Activated T-cell treated with anti-CD3 and anti-CD28 coated beads, Interleukin-2, amount 50 U/mL, for 24 hours (primary cell): ENCODE measurements around the gene CBX1.

Experiments used
- DNase-seq: peaks from one replicate; pipeline ENCODE4 v3.0.0-alpha.2; 2020
- H3K27ac Mint-ChIP-seq: 2 replicates; pipeline ENCODE4 v1.8.0; 2020; ENCODE audit warnings: mild to moderate bottlenecking, mixed read lengths
- H3K27me3 Mint-ChIP-seq: 2 replicates; pipeline ENCODE4 v1.8.0; 2020; ENCODE audit warnings: mixed read lengths
- H3K36me3 Mint-ChIP-seq: 2 replicates; pipeline ENCODE4 v1.8.0; 2020; ENCODE audit warnings: low read depth, mixed read lengths
- H3K4me1 Mint-ChIP-seq: 2 replicates; pipeline ENCODE4 v1.8.0; 2020; ENCODE audit warnings: low read depth, mixed read lengths
- H3K4me3 Mint-ChIP-seq: 2 replicates; pipeline ENCODE4 v1.8.0; 2020; ENCODE audit warnings: mild to moderate bottlenecking, moderate library complexity, mixed read lengths
- H3K9me3 Mint-ChIP-seq: 2 replicates; pipeline ENCODE4 v1.8.0; 2020; ENCODE audit warnings: mixed read lengths

The CBX1 gene

GRCh38 chr17:48024149-48025039 lies 76.9 kb downstream of the CBX1 start:
- H3K27ac Mint-ChIP-seq: peak overlapping the region; percentile 56
- no peaks in the 10 kb centered on the region for H3K36me3 Mint-ChIP-seq
- peaks cover 57% of the 10 kb centered on the region for H3K27me3 Mint-ChIP-seq
- peaks cover 32% of the 10 kb centered on the region for H3K4me1 Mint-ChIP-seq
- peak; percentile 64 for DNase-seq
- peak overlapping the region; percentile 79 for H3K4me3 Mint-ChIP-seq
- H3K9me3 Mint-ChIP-seq: no peaks in the 10 kb centered on the region

- Mint-ChIP-seq H3K36me3 (no peaks in the 10 kb centered on the region), H3K27ac (no peak overlapping the region), H3K27me3 (peaks cover 59% of the 10 kb centered on the region), H3K4me1 (peaks cover 32% of the 10 kb centered on the region), H3K4me3 (peak overlapping the region; percentile 73), H3K9me3 (no peaks in the 10 kb centered on the region)
- peak; percentile 67 for DNase-seq
Observed at GRCh38 chr17:48023400-48024148, 77.7 kb downstream of the CBX1 start.

- DNase-seq: no peak
- peaks cover 32% of the 10 kb centered on the region for H3K4me1 Mint-ChIP-seq
- peaks cover 59% of the 10 kb centered on the region for H3K27me3 Mint-ChIP-seq
- H3K36me3 Mint-ChIP-seq: no peaks in the 10 kb centered on the region
- H3K9me3 Mint-ChIP-seq: no peaks in the 10 kb centered on the region
- no peak overlapping the region for H3K4me3 Mint-ChIP-seq
- H3K27ac Mint-ChIP-seq: no peak overlapping the region
Observed at GRCh38 chr17:48022901-48023300, 78.4 kb downstream of the CBX1 start.

GRCh38 chr17:48021934-48022333 lies 79.3 kb downstream of the CBX1 start:
- H3K4me3 Mint-ChIP-seq: no peak overlapping the region
- H3K27ac Mint-ChIP-seq: no peak overlapping the region
- peaks cover 38% of the 10 kb centered on the region for H3K4me1 Mint-ChIP-seq
- H3K9me3 Mint-ChIP-seq: no peaks in the 10 kb centered on the region
- H3K36me3 Mint-ChIP-seq: no peaks in the 10 kb centered on the region
- H3K27me3 Mint-ChIP-seq: peaks cover 54% of the 10 kb centered on the region
- DNase-seq: no peak
